DND-41 (cell line): ENCODE data around the gene GHDC.

Experiments used
- ATAC-seq: fragments of 200-7000 bp; cut with Tn5 transposase; 3 replicates; pipeline ENCODE4 v1.9.1; 2021; ENCODE audit warnings: low read depth; ENCODE audit not compliant: insufficient read depth
- DNase-seq: peaks from one replicate; pipeline ENCODE4 v3.0.0-alpha.2; 2020
- H2AFZ ChIP-seq: 2 replicates; pipeline ENCODE4 v1.6.0; 2012; ENCODE audit warnings: low read depth, low read length
- H3K27ac ChIP-seq: 2 replicates; pipeline ENCODE4 v1.5.1; 2012; ENCODE audit warnings: low read length, inconsistent platforms
- H3K27me3 ChIP-seq: fragments of 200-600 bp; sonication (generic); 2 replicates; pipeline ENCODE4 v1.6.0; 2012; ENCODE audit warnings: low read length, mild to moderate bottlenecking, inconsistent platforms; ENCODE audit not compliant: insufficient read depth, poor library complexity
- H3K36me3 ChIP-seq: 2 replicates; pipeline ENCODE4 v1.5.1; 2012; ENCODE audit warnings: low read length, inconsistent platforms; ENCODE audit not compliant: insufficient read depth
- H3K4me1 ChIP-seq: 2 replicates; pipeline ENCODE4 v1.5.1; 2012; ENCODE audit warnings: mild to moderate bottlenecking, low read length; ENCODE audit not compliant: insufficient read depth
- H3K4me2 ChIP-seq: 2 replicates; pipeline ENCODE4 v1.6.0; 2012; ENCODE audit warnings: mild to moderate bottlenecking, moderate library complexity, low read length, inconsistent platforms; ENCODE audit not compliant: insufficient read depth
- H3K4me3 ChIP-seq, 2 experiments: fragments of 200-600 bp in 1 of 2; shearing (Covaris generic) in 1 of 2; 2 replicates each; pipeline ENCODE4 v1.5.1; 2012 to 2016; ENCODE audit warnings: inconsistent platforms in 2 of 2, low read length in 2 of 2, mild to moderate bottlenecking in 2 of 2, low read depth in 1 of 2, moderate library complexity in 1 of 2
- H3K79me2 ChIP-seq: 2 replicates; pipeline ENCODE4 v1.6.0; 2012; ENCODE audit warnings: low read length, inconsistent platforms; ENCODE audit not compliant: insufficient read depth
- H3K9ac ChIP-seq: 2 replicates; pipeline ENCODE4 v1.6.0; 2012; ENCODE audit warnings: low read depth, mild to moderate bottlenecking, inconsistent platforms, low read length, moderate library complexity
- H3K9me3 ChIP-seq: 2 replicates; pipeline ENCODE4 v1.5.1; 2012; ENCODE audit warnings: low read length, moderate library complexity, mild to moderate bottlenecking, inconsistent platforms; ENCODE audit not compliant: insufficient read depth, severe bottlenecking
- H4K20me1 ChIP-seq: 2 replicates; pipeline ENCODE4 v1.6.0; 2012; ENCODE audit warnings: low read length; ENCODE audit not compliant: insufficient read depth
- CTCF ChIP-seq: IDR thresholded peaks from 2 replicates; pipeline ENCODE4 v1.5.1; 2012; ENCODE audit warnings: borderline replicate concordance, low read length, moderate library complexity, mild to moderate bottlenecking; ENCODE audit not compliant: poor library complexity, severe bottlenecking; ENCODE audit errors: extremely low read depth
- EZH2 ChIP-seq: IDR thresholded peaks from 3 replicates; pipeline ENCODE4 v1.6.1; 2012; ENCODE audit warnings: borderline replicate concordance, low read depth, mild to moderate bottlenecking, moderate library complexity, low read length, inconsistent platforms; ENCODE audit not compliant: severe bottlenecking

GHDC gene

GRCh38 chr17:42233156-42233555 lies 38.9 kb upstream of the GHDC start:
- Histone ChIP-seq H3K9me3 (no peaks in the 10 kb centered on the region), H3K36me3 (peaks cover 2% of the 10 kb centered on the region; the same call in 1 of the 2 replicates), H3K4me3 (no peak overlapping the region), H2AFZ (no peak overlapping the region), H4K20me1 (no peaks in the 10 kb centered on the region), H3K9ac (no peak overlapping the region), H3K4me2 (no peak overlapping the region), H3K27ac (no peak overlapping the region), H3K27me3 (no peaks in the 10 kb centered on the region), H3K79me2 (peaks cover 24% of the 10 kb centered on the region), H3K4me1 (no peaks in the 10 kb centered on the region)
- ATAC-seq (no peak), DNase-seq (no peak)
- TF ChIP-seq CTCF, result no peak
- TF ChIP-seq EZH2, result no peak

- peaks cover 6% of the 10 kb centered on the region; the same call in 1 of the 2 replicates for H3K36me3 ChIP-seq
- H3K27ac ChIP-seq, result no peak overlapping the region
- H3K4me1 ChIP-seq, result no peaks in the 10 kb centered on the region
- DNase-seq (no peak), ATAC-seq (no peak)
- H3K79me2 ChIP-seq, result peaks cover 11% of the 10 kb centered on the region
- H2AFZ ChIP-seq, result no peak overlapping the region
- no peaks in the 10 kb centered on the region for H4K20me1 ChIP-seq
- no peak for TF ChIP-seq EZH2
- no peak for TF ChIP-seq CTCF
- H3K4me3 ChIP-seq, result no peak overlapping the region
- H3K4me2 ChIP-seq, result no peak overlapping the region
- no peak overlapping the region for H3K9ac ChIP-seq
- H3K9me3 ChIP-seq, result no peaks in the 10 kb centered on the region
- no peaks in the 10 kb centered on the region for H3K27me3 ChIP-seq
Observed at GRCh38 chr17:42230225-42230624, 35.9 kb upstream of the GHDC start.

DNA sequence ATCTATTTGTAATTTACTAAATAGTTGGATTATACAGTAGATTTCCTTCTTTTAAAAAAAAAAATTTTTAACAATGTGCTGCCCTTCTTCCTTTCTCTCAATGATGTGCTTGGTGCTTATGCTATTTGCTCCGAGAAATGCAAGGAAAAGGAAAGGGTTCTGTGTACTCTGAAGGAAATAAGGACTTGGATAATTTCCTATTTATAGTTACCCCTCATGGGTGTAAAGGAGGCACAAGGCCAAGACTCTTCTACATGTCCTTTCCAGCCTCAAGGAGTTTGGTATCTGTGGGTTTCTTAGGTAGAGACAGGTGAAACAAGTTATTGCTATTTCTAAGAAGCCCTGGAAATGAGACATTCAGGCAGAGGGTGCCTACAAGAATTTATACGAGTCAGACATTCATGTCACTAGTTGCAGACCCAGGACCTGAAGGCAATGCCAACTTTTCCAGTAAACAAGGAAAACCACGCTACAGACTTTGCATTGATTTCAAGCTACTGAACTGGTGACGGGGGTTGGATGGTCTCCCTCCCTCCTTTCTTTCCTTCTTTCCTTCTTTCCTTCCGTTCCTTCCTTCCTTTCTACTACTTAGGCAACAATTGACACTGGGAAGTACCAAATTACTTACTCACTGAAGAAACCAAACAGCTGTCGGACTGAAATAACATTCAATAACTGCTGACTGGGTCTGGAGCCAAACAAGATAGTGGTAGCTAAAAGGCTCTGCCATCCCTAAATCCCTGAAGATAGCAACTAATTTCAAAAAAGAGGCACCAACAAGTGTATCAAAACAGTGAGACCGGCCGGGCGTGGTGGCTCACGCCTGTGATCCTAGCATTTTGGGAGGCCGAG lies 33.8 kb upstream of the GHDC start:
- no peaks in the 10 kb centered on the region for H4K20me1 ChIP-seq
- no peak overlapping the region for H3K27ac ChIP-seq
- H3K36me3 ChIP-seq, result peaks cover 21% of the 10 kb centered on the region; the same call in 1 of the 2 replicates
- H3K27me3 ChIP-seq, result no peaks in the 10 kb centered on the region
- H3K4me2 ChIP-seq, result no peak overlapping the region
- DNase-seq (no peak), ATAC-seq (no peak)
- no peak overlapping the region for H2AFZ ChIP-seq
- no peak overlapping the region for H3K4me3 ChIP-seq
- H3K4me1 ChIP-seq, result no peaks in the 10 kb centered on the region
- peaks cover 4% of the 10 kb centered on the region; the same call in 1 of the 2 replicates for H3K79me2 ChIP-seq
- no peak overlapping the region for H3K9ac ChIP-seq
- TF ChIP-seq EZH2, result no peak
- no peak for TF ChIP-seq CTCF
- H3K9me3 ChIP-seq, result no peaks in the 10 kb centered on the region
